GM18909 (cell line): Measurements from ENCODE around the gene INTS7.

Experiments used
- ATAC-seq: cut with Tn5 transposase; IDR thresholded peaks from one replicate; pipeline ENCODE4 v1.9.1; 2021; ENCODE audit warnings: mild to moderate bottlenecking; ENCODE audit not compliant: unreplicated experiment, poor library complexity

The INTS7 gene

GRCh38 chr1:211912844-211913432, 122.4 kb downstream of the INTS7 start:
- ATAC-seq, result no peak

GRCh38 chr1:211912038-211912437, 123.3 kb downstream of the INTS7 start:
- ATAC-seq, result no peak

GRCh38 chr1:211910913-211911485, 124.4 kb downstream of the INTS7 start:
- ATAC-seq, result no peak

GRCh38 chr1:211910113-211910884, 125.1 kb downstream of the INTS7 start:
- ATAC-seq, result no peak

GRCh38 chr1:211909395-211909794, 126.0 kb downstream of the INTS7 start:
- no peak for ATAC-seq

- ATAC-seq, result no peak
Measured at GRCh38 chr1:211908951-211909350, 126.4 kb downstream of the INTS7 start.

GRCh38 chr1:211908453-211908852, 126.9 kb downstream of the INTS7 start:
- no peak for ATAC-seq

- no peak for ATAC-seq
Measured at GRCh38 chr1:211903490-211904245, 131.7 kb downstream of the INTS7 start.

GRCh38 chr1:211902624-211903291, 132.6 kb downstream of the INTS7 start:
- no peak for ATAC-seq

- ATAC-seq, result no peak
Measured at GRCh38 chr1:211901945-211902344, 133.4 kb downstream of the INTS7 start.

- no peak for ATAC-seq
Measured at GRCh38 chr1:211900441-211900840, 134.9 kb downstream of the INTS7 start.

GRCh38 chr1:211896958-211897357, 138.4 kb downstream of the INTS7 start:
- no peak for ATAC-seq

GRCh38 chr1:211895126-211895759, 140.1 kb downstream of the INTS7 start:
- no peak for ATAC-seq

GRCh38 chr1:211894312-211894711, 141.0 kb downstream of the INTS7 start:
- ATAC-seq, result no peak

GRCh38 chr1:211893260-211893659, 142.1 kb downstream of the INTS7 start:
- no peak for ATAC-seq

- no peak for ATAC-seq
Measured at GRCh38 chr1:211892577-211892976, 142.8 kb downstream of the INTS7 start.

GRCh38 chr1:211891708-211892107, 143.6 kb downstream of the INTS7 start:
- ATAC-seq, result no peak
